Erythroblast (primary cell): ENCODE results near the gene EFCAB9.

Experiments used
- GATA1 ChIP-seq: IDR thresholded peaks from 2 replicates; pipeline ENCODE4 v1.6.1; 2011; ENCODE audit warnings: low read depth, mild to moderate bottlenecking, control low read depth, low read length, moderate library complexity
- POLR2A ChIP-seq: IDR thresholded peaks from 2 replicates; pipeline ENCODE4 v1.6.1; 2011; ENCODE audit warnings: mild to moderate bottlenecking, low read length

DNA sequence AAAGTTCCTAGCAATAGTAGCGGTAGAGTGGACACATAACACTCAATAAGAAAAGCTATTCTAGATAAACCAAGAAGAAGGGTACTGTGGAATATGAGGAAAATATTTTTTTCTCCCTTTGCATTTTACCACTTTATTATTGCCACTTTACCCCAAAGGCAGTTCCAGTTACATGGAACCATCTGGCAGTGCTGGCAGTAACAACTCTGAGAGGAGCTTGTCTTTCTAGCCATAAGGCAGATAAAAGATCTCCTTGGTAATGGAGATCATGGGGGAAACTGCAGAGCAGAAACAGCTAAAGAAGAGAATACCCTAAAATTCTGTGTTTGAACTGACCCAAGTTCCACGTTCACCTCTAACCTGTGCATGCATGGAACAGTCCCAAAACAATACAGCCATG, 51.1 kb downstream of the EFCAB9 start:
- TF ChIP-seq POLR2A = no peak
- TF ChIP-seq GATA1 = no peak
